ENCODE data around the gene GPR155. TPM values are rescaled to one million over a fixed set of nuclear protein-coding genes. Genes with fewer than 3 reads are reported as not detected.

Gene GPR155
- total RNA-seq, 1 experiment from 2014 or later = 1.3 TPM

DNA sequence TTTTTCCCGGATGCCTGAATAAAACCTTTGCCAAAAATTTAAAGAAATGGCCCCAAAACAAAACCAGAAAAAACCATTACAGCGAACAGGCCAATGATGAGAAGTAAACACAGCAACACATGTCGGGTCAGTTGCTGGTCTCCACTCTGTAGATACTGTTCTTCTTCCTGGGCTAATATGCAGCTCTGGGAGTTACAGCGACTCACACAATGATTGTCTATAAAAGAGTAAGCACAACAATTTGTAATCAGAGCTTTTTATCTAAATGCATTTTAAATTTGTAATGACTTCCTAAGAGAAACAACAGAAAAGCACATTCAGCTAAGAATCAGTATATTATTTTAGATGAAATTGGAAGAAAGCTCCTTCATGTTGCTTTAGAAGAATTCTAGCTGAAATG is 40.3 kb downstream of the GPR155 start:
- H3K4me3 ChIP-seq (ENCODE audit: low read length) = no peak overlapping the region
- no peak overlapping the region for H2AFZ ChIP-seq (ENCODE audit: low read length)
- H3K27me3 ChIP-seq (ENCODE audit: low read length) = no peaks in the 10 kb centered on the region
- POLR2A ChIA-PET (ENCODE audit: unreplicated experiment) = no interaction called here
- DNase-seq (no peak), ATAC-seq (no peak)
- no peaks in the 10 kb centered on the region for H3K9me2 ChIP-seq (replicated peaks; ENCODE audit: low read length)
- H3K4me2 ChIP-seq (ENCODE audit: low read length) = no peak overlapping the region
- no peaks in the 10 kb centered on the region for H3K36me3 ChIP-seq (ENCODE audit: low read depth, low read length)
- H3K9me3 ChIP-seq (ENCODE audit: low read length) = no peaks in the 10 kb centered on the region
- H3K27ac ChIP-seq (ENCODE audit: low read length) = no peak overlapping the region
- H4K20me1 ChIP-seq (ENCODE audit: low read length) = no peaks in the 10 kb centered on the region
- intact Hi-C loops (cut with micrococcal nuclease) = no loop called here
- no peak overlapping the region for H3K9ac ChIP-seq (ENCODE audit: low read length)
- no TSS peak for BruUV-seq (replicated peaks)
- H3K4me1 ChIP-seq (ENCODE audit: insufficient read depth, low read length) = peaks cover 16% of the 10 kb centered on the region
- CTCF ChIA-PET = no interaction called here
- H3K79me2 ChIP-seq (ENCODE audit: low read length) = no peaks in the 10 kb centered on the region
- no peaks in the 10 kb centered on the region for H3F3A ChIP-seq (ENCODE audit: low read length, unreplicated experiment)
- TF ChIP-seq EZH2 (IDR thresholded peaks at IDR 0.05; ENCODE audit: low read length, unreplicated experiment) (no peak), EZH2phosphoT487 (IDR thresholded peaks at IDR 0.05; ENCODE audit: borderline replicate concordance, low read length) (no peak)
- TF ChIP-seq, protein P1, sequence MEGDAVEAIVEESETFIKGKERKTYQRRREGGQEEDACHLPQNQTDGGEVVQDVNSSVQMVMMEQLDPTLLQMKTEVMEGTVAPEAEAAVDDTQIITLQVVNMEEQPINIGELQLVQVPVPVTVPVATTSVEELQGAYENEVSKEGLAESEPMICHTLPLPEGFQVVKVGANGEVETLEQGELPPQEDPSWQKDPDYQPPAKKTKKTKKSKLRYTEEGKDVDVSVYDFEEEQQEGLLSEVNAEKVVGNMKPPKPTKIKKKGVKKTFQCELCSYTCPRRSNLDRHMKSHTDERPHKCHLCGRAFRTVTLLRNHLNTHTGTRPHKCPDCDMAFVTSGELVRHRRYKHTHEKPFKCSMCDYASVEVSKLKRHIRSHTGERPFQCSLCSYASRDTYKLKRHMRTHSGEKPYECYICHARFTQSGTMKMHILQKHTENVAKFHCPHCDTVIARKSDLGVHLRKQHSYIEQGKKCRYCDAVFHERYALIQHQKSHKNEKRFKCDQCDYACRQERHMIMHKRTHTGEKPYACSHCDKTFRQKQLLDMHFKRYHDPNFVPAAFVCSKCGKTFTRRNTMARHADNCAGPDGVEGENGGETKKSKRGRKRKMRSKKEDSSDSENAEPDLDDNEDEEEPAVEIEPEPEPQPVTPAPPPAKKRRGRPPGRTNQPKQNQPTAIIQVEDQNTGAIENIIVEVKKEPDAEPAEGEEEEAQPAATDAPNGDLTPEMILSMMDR (conservative IDR thresholded peaks at IDR 0.05; ENCODE audit: low read depth, low read length) = no peak

DNA sequence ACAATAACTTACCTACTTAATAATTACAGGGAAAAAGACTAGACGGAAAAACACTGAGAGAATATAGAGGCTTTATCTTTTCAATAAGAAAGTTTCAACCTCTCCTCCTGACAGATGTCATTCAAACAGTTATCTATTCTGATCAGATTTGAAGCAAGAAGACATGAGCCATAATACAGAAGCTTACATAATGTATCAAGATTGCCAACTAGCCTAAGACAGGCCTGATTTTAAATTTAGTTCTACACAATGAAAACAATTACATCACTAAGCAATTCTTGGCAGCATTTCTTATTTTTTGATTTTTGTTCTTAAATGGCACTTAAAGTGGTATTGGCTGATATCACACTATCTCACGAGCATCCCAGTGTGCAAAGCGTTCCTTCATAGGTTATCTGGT is 41.6 kb downstream of the GPR155 start:
- no TSS peak for BruUV-seq (replicated peaks)

DNA sequence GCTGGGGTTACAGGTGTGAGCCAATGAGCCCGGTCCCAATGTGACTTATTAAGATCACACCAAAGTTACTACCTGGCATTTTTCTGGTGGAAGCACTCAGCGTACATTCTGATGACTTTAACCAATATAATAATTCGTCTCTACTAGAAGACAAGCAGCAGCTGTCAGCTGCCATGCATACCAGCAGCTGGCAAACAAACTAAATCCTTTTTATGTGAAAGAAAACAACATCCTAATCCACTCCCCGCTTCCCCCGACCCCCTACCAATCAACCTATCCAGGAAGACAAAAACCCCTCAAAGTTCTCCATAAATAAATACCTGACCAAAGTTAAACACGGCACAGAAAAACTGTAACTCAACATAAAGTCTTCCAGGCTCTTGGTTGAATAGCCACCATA is 42.1 kb downstream of the GPR155 start:
- H3K27me3 ChIP-seq (ENCODE audit: low read length) = no peaks in the 10 kb centered on the region
- H3K4me3 ChIP-seq (ENCODE audit: low read length) = no peak overlapping the region
- ATAC-seq (no peak), DNase-seq (no peak)
- H3K9me3 ChIP-seq (ENCODE audit: low read length) = no peaks in the 10 kb centered on the region
- no peak for TF ChIP-seq EZH2phosphoT487 (IDR thresholded peaks at IDR 0.05; ENCODE audit: borderline replicate concordance, low read length)
- ChIA-PET POLR2A (ENCODE audit: unreplicated experiment) (no interaction called here), CTCF (no interaction called here)
- no TSS peak for BruUV-seq (replicated peaks)
- no peak overlapping the region for H3K9ac ChIP-seq (ENCODE audit: low read length)
- peaks cover 16% of the 10 kb centered on the region for H3K4me1 ChIP-seq (ENCODE audit: insufficient read depth, low read length)
- no peaks in the 10 kb centered on the region for H3K9me2 ChIP-seq (replicated peaks; ENCODE audit: low read length)
- H3K4me2 ChIP-seq (ENCODE audit: low read length) = no peak overlapping the region
- no peak overlapping the region for H2AFZ ChIP-seq (ENCODE audit: low read length)
- no peaks in the 10 kb centered on the region for H4K20me1 ChIP-seq (ENCODE audit: low read length)
- no peaks in the 10 kb centered on the region for H3K79me2 ChIP-seq (ENCODE audit: low read length)
- H3K27ac ChIP-seq (ENCODE audit: low read length) = no peak overlapping the region
- intact Hi-C loops (cut with micrococcal nuclease) = no loop called here
- no peaks in the 10 kb centered on the region for H3K36me3 ChIP-seq (ENCODE audit: low read depth, low read length)
- no peaks in the 10 kb centered on the region for H3F3A ChIP-seq (ENCODE audit: low read length, unreplicated experiment)

More for the DNA sequence above, 41.6 kb downstream of the GPR155 start:
- DNase-seq (no peak), ATAC-seq (no peak)
- no peaks in the 10 kb centered on the region for H3F3A ChIP-seq (ENCODE audit: low read length, unreplicated experiment)
- H4K20me1 ChIP-seq (ENCODE audit: low read length) = no peaks in the 10 kb centered on the region
- H3K36me3 ChIP-seq (ENCODE audit: low read depth, low read length) = no peaks in the 10 kb centered on the region
- no peak overlapping the region for H3K4me3 ChIP-seq (ENCODE audit: low read length)
- H3K4me2 ChIP-seq (ENCODE audit: low read length) = no peak overlapping the region
- TF ChIP-seq EZH2phosphoT487 (IDR thresholded peaks at IDR 0.05; ENCODE audit: borderline replicate concordance, low read length) (no peak), EZH2 (IDR thresholded peaks at IDR 0.05; ENCODE audit: low read length, unreplicated experiment) (no peak)
- TF ChIP-seq, protein P1 (conservative IDR thresholded peaks at IDR 0.05; ENCODE audit: low read depth, low read length) = no peak
- ChIA-PET CTCF (no interaction called here), POLR2A (ENCODE audit: unreplicated experiment) (no interaction called here)
- no peak overlapping the region for H3K9ac ChIP-seq (ENCODE audit: low read length)
- no peak overlapping the region for H2AFZ ChIP-seq (ENCODE audit: low read length)
- H3K27ac ChIP-seq (ENCODE audit: low read length) = no peak overlapping the region
- intact Hi-C loops (cut with micrococcal nuclease) = no loop called here
- no peaks in the 10 kb centered on the region for H3K9me2 ChIP-seq (replicated peaks; ENCODE audit: low read length)
- no peaks in the 10 kb centered on the region for H3K79me2 ChIP-seq (ENCODE audit: low read length)
- H3K27me3 ChIP-seq (ENCODE audit: low read length) = no peaks in the 10 kb centered on the region
- H3K4me1 ChIP-seq (ENCODE audit: insufficient read depth, low read length) = peaks cover 16% of the 10 kb centered on the region
- no peaks in the 10 kb centered on the region for H3K9me3 ChIP-seq (ENCODE audit: low read length)

Data from PC-3 (cell line).